ENCODE data around the gene KIF1C. TPM values are rescaled to one million over a fixed set of nuclear protein-coding genes. Genes with fewer than 3 reads are reported as not detected.

The KIF1C gene
- total and polyA plus RNA-seq, 12 donors = 141 to 826 (median 592) TPM

- Histone ChIP-seq H3K9me3 (no peaks in the 10 kb centered on the region), H3K27ac (peak overlapping the region in 3 of 10 donors; percentile 9 to 100 (median 100)), H3K4me3 (peak overlapping the region in 1 of 10 donors; percentile 99), H3K36me3 (peaks cover 0 to 16% (median 5%) of the 10 kb centered on the region in 9 donors), H3K4me1 (peaks cover 5 to 66% (median 15%) of the 10 kb centered on the region in 9 donors), H3K27me3 (no peaks in the 10 kb centered on the region)
- intact Hi-C loops (cut with DNase I) = no loop called here
- no peak for DNase-seq
- no peak for ATAC-seq
- TF ChIP-seq CTCF (IDR thresholded peaks at IDR 0.05) = no peak
- WGBS, 2 donors = 68% methylated on average over 14 of the region's 14 CpGs
Observed at GRCh38 chr17:4953451-4953961, 44.2 kb upstream of the KIF1C start.

- no peak for TF ChIP-seq CTCF (IDR thresholded peaks at IDR 0.05)
- Histone ChIP-seq H3K4me3 (no peak overlapping the region), H3K27ac (no peak overlapping the region), H3K9me3 (no peaks in the 10 kb centered on the region), H3K4me1 (peaks cover 3 to 62% (median 12%) of the 10 kb centered on the region in 9 donors), H3K27me3 (no peaks in the 10 kb centered on the region), H3K36me3 (peaks cover 0 to 32% (median 15%) of the 10 kb centered on the region in 9 donors)
- intact Hi-C loops (cut with DNase I) = no loop called here
- 96 to 97% methylated on average over 8 of the region's 8 CpGs for WGBS, 2 donors
- no peak for ATAC-seq
- no peak for DNase-seq
Observed at GRCh38 chr17:4955091-4955490, 42.7 kb upstream of the KIF1C start.

GRCh38 chr17:4956493-4957061 is 41.2 kb upstream of the KIF1C start:
- peak in 6 of 9 donors; percentile 21 to 45 (median 32) for TF ChIP-seq CTCF (IDR thresholded peaks at IDR 0.05)
- H3K4me3 ChIP-seq = no peak overlapping the region
- ATAC-seq (no peak), DNase-seq (no peak)
- H3K4me1 ChIP-seq = peaks cover 0 to 48% (median 0%) of the 10 kb centered on the region in 9 donors
- peaks cover 0 to 47% (median 22%) of the 10 kb centered on the region in 9 donors for H3K36me3 ChIP-seq
- H3K27ac ChIP-seq = no peak overlapping the region
- H3K27me3 ChIP-seq = no peaks in the 10 kb centered on the region
- WGBS, 2 donors = 76 to 78% methylated on average over 10 of the region's 10 CpGs
- H3K9me3 ChIP-seq = no peaks in the 10 kb centered on the region
- intact Hi-C loops (cut with DNase I) = no loop called here

- TF ChIP-seq CTCF (IDR thresholded peaks at IDR 0.05) = no peak
- Histone ChIP-seq H3K4me1 (peaks cover 0 to 34% (median 0%) of the 10 kb centered on the region in 9 donors), H3K9me3 (no peaks in the 10 kb centered on the region), H3K27ac (peak overlapping the region in 2 of 10 donors; percentile 6 to 41), H3K27me3 (no peaks in the 10 kb centered on the region), H3K36me3 (peaks cover 0 to 55% (median 22%) of the 10 kb centered on the region in 9 donors), H3K4me3 (no peak overlapping the region)
- peak in 3 of 8 donors; percentile 18 to 46 (median 34) for ATAC-seq
- DNase-seq = no peak
- WGBS, 2 donors = 53 to 69% methylated on average over 3 of the region's 3 CpGs
- intact Hi-C loops (cut with DNase I) = no loop called here
Observed at GRCh38 chr17:4958102-4958501, 39.6 kb upstream of the KIF1C start.
